HL-60 (cell line): Measurements from ENCODE around the gene PSMD11.

Experiments
- DNase-seq, 2 experiments: peaks; one replicate each; pipeline ENCODE4 v3.0.0-alpha.2; 2010 to 2020; ENCODE audit warnings: low read depth in 1 of 2, low spot score in 1 of 2
- H3K27ac ChIP-seq: fragments of 250-450 bp; sonication (Bioruptor Pico); replicated peaks from 2 replicates; pipeline ENCODE4 v1.5.1; 2020; ENCODE audit warnings: mild to moderate bottlenecking, moderate library complexity
- H3K27me3 ChIP-seq: fragments of 250-450 bp; sonication (Bioruptor Pico); 2 replicates; pipeline ENCODE4 v1.5.1; 2021; ENCODE audit warnings: mild to moderate bottlenecking, moderate library complexity; ENCODE audit not compliant: insufficient read depth, poor library complexity, severe bottlenecking
- H3K4me3 ChIP-seq: replicated peaks from 2 replicates; pipeline ENCODE4 v1.5.1; 2011; ENCODE audit warnings: mild to moderate bottlenecking, control low read depth, low read length; ENCODE audit not compliant: insufficient read depth
- CTCF ChIP-seq: IDR thresholded peaks from one replicate; pipeline ENCODE4 v1.5.1; 2011; ENCODE audit warnings: low read length, control low read depth, inconsistent platforms; ENCODE audit not compliant: insufficient read depth
- GABPA ChIP-seq: IDR thresholded peaks from 2 replicates; pipeline ENCODE4 v1.6.1; 2012; ENCODE audit warnings: low read depth
- POLR2AphosphoS5 ChIP-seq: IDR thresholded peaks from 2 replicates; pipeline ENCODE4 v1.6.1; 2012; ENCODE audit warnings: low read depth
- REST ChIP-seq: IDR thresholded peaks from 2 replicates; pipeline ENCODE4 v1.6.1; 2012; ENCODE audit warnings: low read depth; ENCODE audit not compliant: insufficient replicate concordance
- SPI1 ChIP-seq: IDR thresholded peaks from 2 replicates; pipeline ENCODE4 v1.6.1; 2012; ENCODE audit warnings: low read depth, mild to moderate bottlenecking, borderline replicate concordance

Gene PSMD11

GRCh38 chr17:32451879-32452278, 7.6 kb downstream of the PSMD11 start:
- Histone ChIP-seq H3K4me3 (no peak overlapping the region), H3K27me3 (no peaks in the 10 kb centered on the region)
- DNase-seq = no peak

GRCh38 chr17:32452281-32452680, 8.0 kb downstream of the PSMD11 start:
- DNase-seq = no peak
- Histone ChIP-seq H3K4me3 (no peak overlapping the region), H3K27me3 (no peaks in the 10 kb centered on the region), H3K27ac (no peak overlapping the region)
- no peak for TF ChIP-seq GABPA
- TF ChIP-seq REST = no peak
- TF ChIP-seq POLR2AphosphoS5 = no peak
- no peak for TF ChIP-seq CTCF
- no peak for TF ChIP-seq SPI1

More at GRCh38 chr17:32451879-32452278, 7.6 kb downstream of the PSMD11 start:
- no peak overlapping the region for H3K27ac ChIP-seq
- TF ChIP-seq POLR2AphosphoS5 = no peak
- no peak for TF ChIP-seq CTCF
- TF ChIP-seq REST = no peak
- no peak for TF ChIP-seq GABPA
- TF ChIP-seq SPI1 = no peak

GRCh38 chr17:32453370-32453769, 9.1 kb downstream of the PSMD11 start:
- no peak for TF ChIP-seq CTCF
- no peak overlapping the region for H3K4me3 ChIP-seq
- no peak for DNase-seq
- no peak overlapping the region for H3K27ac ChIP-seq
- no peaks in the 10 kb centered on the region for H3K27me3 ChIP-seq

- no peak for TF ChIP-seq SPI1
- TF ChIP-seq POLR2AphosphoS5 = no peak
- TF ChIP-seq REST = no peak
- TF ChIP-seq CTCF = no peak
- no peak for TF ChIP-seq GABPA
- no peak for DNase-seq
- H3K27ac ChIP-seq = no peak overlapping the region
- H3K4me3 ChIP-seq = no peak overlapping the region
- no peaks in the 10 kb centered on the region for H3K27me3 ChIP-seq
These were observed 14.1 kb downstream of the PSMD11 start for GRCh38 chr17:32458371-32458770.
